Measurements from ENCODE around the gene SUCLG2.

- TF ChIP-seq POLR2A (IDR thresholded peaks at IDR 0.05; ENCODE audit: low read depth, low read length) (no peak), TAF1 (IDR thresholded peaks at IDR 0.05; ENCODE audit: borderline replicate concordance, low read depth, low read length) (no peak), POLR2AphosphoS5 (IDR thresholded peaks at IDR 0.05; ENCODE audit: low read depth, low read length) (no peak)
Observed at GRCh38 chr3:67383379-67383778, 271.0 kb downstream of the SUCLG2 start.

Measured in GM12892 (cell line).